SJSA1 (cell line): ENCODE measurements around the gene ATXN2. TPM values are rescaled to one million over a fixed set of nuclear protein-coding genes. Genes with fewer than 3 reads are reported as not detected.

Experiments used
- DNase-seq, 2 experiments: peaks; one replicate each; pipeline ENCODE4 v3.0.0-alpha.2; 2015 to 2020; ENCODE audit warnings: low spot score in 2 of 2, low read depth in 1 of 2
- H3K27ac ChIP-seq: fragments of 250-450 bp; sonication (Bioruptor Pico); 2 replicates; pipeline ENCODE4 v1.5.1; 2020; ENCODE audit warnings: mild to moderate bottlenecking, moderate library complexity
- H3K27me3 ChIP-seq: fragments of 250-450 bp; sonication (Bioruptor Pico); replicated peaks from 2 replicates; pipeline ENCODE4 v1.5.1; 2020; ENCODE audit warnings: mild to moderate bottlenecking, moderate library complexity
- H3K36me3 ChIP-seq: fragments of 250-450 bp; sonication (Bioruptor Pico); 2 replicates; pipeline ENCODE4 v1.5.1; 2020; ENCODE audit warnings: mild to moderate bottlenecking
- H3K4me1 ChIP-seq: fragments of 250-450 bp; sonication (Bioruptor Pico); replicated peaks from 2 replicates; pipeline ENCODE4 v1.6.1; 2021; ENCODE audit warnings: mild to moderate bottlenecking
- H3K4me3 ChIP-seq: fragments of 250-450 bp; sonication (Bioruptor Pico); 2 replicates; pipeline ENCODE4 v1.5.1; 2020; ENCODE audit warnings: mild to moderate bottlenecking
- H3K9me3 ChIP-seq: fragments of 250-450 bp; sonication (Bioruptor Pico); replicated peaks from 2 replicates; pipeline ENCODE4 v1.5.1; 2020; ENCODE audit warnings: mild to moderate bottlenecking
- total RNA-seq: library from RNA; depleted of rRNA; stranded (reverse); fragments of >200 nt; shearing (Covaris generic); gene quantifications from 2 replicates; pipeline ENCODE4 v1.2.3, GENCODE V29; 2014

ATXN2 gene
- total RNA-seq, 1 experiment from 2014 or later: 13.6 TPM

- Histone ChIP-seq H3K36me3 (peaks cover 52% of the 10 kb centered on the region), H3K27me3 (no peaks in the 10 kb centered on the region)
Measured at GRCh38 chr12:111420494-111420893, 178.6 kb downstream of the ATXN2 start.

GRCh38 chr12:111419784-111420183 lies 179.3 kb downstream of the ATXN2 start:
- no peaks in the 10 kb centered on the region for H3K27me3 ChIP-seq
- no peak overlapping the region for H3K4me3 ChIP-seq
- peaks cover 4% of the 10 kb centered on the region for H3K4me1 ChIP-seq
- H3K27ac ChIP-seq: no peak overlapping the region
- H3K9me3 ChIP-seq: no peaks in the 10 kb centered on the region
- H3K36me3 ChIP-seq: peaks cover 48% of the 10 kb centered on the region
- DNase-seq: no peak

More at GRCh38 chr12:111420494-111420893, 178.6 kb downstream of the ATXN2 start:
- H3K4me1 ChIP-seq: peaks cover 11% of the 10 kb centered on the region
- no peak overlapping the region for H3K4me3 ChIP-seq
- no peak overlapping the region for H3K27ac ChIP-seq
- DNase-seq: no peak
- H3K9me3 ChIP-seq: no peaks in the 10 kb centered on the region

GRCh38 chr12:111418594-111418880 lies 180.6 kb downstream of the ATXN2 start:
- Histone ChIP-seq H3K36me3 (peaks cover 46% of the 10 kb centered on the region), H3K9me3 (no peaks in the 10 kb centered on the region), H3K4me3 (no peak overlapping the region), H3K27me3 (no peaks in the 10 kb centered on the region), H3K4me1 (peaks cover 12% of the 10 kb centered on the region), H3K27ac (no peak overlapping the region)
- no peak for DNase-seq

DNA sequence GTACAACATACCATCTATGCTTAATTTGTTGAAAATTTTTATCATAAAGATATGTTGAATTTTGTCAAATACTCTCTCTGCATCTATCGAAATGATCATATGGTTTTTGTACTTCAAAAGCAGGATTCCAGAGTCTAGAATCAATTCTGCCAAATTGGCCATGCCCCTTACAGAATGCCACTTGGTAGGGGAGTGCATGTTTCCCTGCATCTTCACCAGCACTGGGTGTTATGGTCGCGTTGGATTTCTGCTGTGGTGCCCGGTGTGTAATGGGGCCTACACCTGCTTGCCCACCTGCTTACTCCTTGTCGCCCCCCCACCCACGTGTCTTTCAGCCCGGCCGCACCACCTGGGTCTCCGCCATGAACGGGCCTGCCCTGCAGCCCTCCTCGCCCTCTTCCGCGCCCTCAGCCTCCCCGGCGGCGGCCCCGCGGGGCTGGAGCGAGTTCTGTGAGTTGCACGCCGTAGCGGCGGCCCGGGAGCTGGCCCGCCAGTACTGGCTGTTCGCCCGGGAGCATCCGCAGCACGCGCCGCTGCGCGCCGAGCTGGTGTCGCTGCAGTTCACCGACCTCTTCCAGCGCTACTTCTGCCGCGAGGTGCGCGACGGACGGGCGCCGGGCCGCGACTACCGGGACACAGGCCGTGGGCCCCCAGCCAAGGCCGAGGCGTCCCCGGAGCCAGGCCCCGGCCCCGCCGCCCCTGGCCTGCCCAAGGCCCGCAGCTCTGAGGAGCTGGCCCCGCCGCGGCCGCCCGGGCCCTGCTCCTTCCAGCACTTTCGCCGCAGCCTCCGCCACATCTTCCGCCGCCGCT lies 181.1 kb downstream of the ATXN2 start:
- DNase-seq: no peak
- H3K27ac ChIP-seq: no peak overlapping the region
- H3K27me3 ChIP-seq: no peaks in the 10 kb centered on the region
- H3K36me3 ChIP-seq: peaks cover 46% of the 10 kb centered on the region
- H3K4me1 ChIP-seq: peaks cover 18% of the 10 kb centered on the region
- H3K9me3 ChIP-seq: no peaks in the 10 kb centered on the region
- no peak overlapping the region for H3K4me3 ChIP-seq

DNA sequence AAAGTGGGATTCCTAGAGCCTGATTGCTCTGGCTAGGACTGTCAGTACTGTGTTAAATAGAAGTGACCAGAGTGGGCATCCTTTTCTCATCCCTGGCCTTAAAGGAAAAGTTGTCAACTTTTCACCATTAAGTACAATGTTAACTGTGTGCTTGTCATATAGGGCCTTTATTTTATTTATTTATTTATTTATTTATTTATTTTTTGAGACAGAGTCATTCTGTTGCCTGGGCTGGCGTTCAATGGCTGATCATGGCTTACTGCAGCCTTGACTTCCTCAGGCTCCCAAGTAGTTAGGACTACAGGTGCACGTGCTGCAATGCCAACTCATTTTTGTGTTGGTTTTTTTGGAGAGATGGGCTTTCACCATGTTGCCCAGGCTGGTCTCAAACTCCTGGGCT lies 181.8 kb downstream of the ATXN2 start:
- H3K4me3 ChIP-seq: no peak overlapping the region
- H3K9me3 ChIP-seq: no peaks in the 10 kb centered on the region
- H3K27me3 ChIP-seq: no peaks in the 10 kb centered on the region
- no peak overlapping the region for H3K27ac ChIP-seq
- peaks cover 46% of the 10 kb centered on the region for H3K36me3 ChIP-seq
- DNase-seq: no peak
- H3K4me1 ChIP-seq: peaks cover 25% of the 10 kb centered on the region

DNA sequence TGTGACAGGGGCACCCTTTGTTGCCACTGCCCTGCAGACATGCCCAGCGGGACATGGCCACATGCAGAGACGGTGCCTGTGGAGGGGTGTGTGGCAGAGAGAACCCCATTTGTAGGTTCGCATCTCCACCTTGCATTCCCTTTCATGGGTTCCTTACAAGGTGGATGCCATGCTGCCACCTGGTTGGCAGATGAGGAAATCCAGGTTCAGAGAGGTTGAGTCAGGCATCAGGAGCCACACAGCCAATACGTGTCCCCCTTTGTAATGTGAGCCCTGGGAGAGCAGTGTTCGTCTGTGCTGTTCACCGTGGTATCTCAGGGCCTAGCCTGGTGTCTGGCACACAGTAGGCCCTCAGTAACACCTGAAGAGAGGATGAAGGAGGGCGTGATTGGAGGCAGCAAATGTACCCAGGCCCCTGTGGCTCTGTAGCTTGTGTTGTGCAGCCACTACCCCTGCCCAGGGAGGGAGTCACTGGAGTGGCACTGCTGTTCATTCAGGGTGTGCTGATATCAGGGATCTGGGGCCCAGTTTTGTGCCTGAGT lies 184.3 kb downstream of the ATXN2 start:
- peaks cover 37% of the 10 kb centered on the region for H3K36me3 ChIP-seq
- no peaks in the 10 kb centered on the region for H3K27me3 ChIP-seq
- DNase-seq: no peak
- H3K27ac ChIP-seq: no peak overlapping the region
- no peak overlapping the region for H3K4me3 ChIP-seq
- H3K9me3 ChIP-seq: no peaks in the 10 kb centered on the region
- peaks cover 50% of the 10 kb centered on the region for H3K4me1 ChIP-seq

DNA sequence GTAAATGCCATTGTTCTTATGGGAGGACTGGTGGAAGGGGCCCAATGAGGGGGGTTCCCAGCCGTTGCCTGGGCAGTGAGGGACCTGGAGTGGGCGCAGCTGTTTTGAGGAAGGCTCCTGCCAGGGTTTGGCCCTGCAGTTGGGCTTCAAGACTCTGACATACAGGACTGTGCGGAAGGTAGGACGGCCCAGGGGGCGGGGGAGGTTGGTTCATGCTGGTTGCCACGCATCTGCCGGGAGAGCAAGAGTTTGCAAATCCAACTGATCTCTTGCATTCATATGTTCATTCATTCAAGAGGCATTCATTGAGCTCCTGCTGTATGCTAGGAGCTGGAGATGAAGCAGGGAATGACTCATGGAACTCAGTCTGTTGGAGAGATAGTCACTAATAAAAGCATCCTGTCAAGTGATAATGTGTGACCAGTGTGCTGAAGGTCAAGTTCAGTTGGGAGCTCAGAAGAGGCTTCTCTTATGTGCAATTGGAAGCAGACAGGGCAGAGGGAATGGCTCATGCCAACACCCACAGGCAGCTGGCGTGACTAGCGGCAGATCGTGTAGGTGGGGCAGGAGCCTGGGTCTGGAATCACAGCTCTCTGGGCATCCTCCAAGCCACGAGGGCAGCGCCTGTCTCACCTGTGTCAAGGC lies 185.6 kb downstream of the ATXN2 start:
- H3K36me3 ChIP-seq: peaks cover 38% of the 10 kb centered on the region
- no peaks in the 10 kb centered on the region for H3K27me3 ChIP-seq
- peak overlapping the region; percentile 34 for H3K27ac ChIP-seq
- DNase-seq: no peak
- H3K9me3 ChIP-seq: no peaks in the 10 kb centered on the region
- H3K4me1 ChIP-seq: peaks cover 62% of the 10 kb centered on the region
- H3K4me3 ChIP-seq: no peak overlapping the region

DNA sequence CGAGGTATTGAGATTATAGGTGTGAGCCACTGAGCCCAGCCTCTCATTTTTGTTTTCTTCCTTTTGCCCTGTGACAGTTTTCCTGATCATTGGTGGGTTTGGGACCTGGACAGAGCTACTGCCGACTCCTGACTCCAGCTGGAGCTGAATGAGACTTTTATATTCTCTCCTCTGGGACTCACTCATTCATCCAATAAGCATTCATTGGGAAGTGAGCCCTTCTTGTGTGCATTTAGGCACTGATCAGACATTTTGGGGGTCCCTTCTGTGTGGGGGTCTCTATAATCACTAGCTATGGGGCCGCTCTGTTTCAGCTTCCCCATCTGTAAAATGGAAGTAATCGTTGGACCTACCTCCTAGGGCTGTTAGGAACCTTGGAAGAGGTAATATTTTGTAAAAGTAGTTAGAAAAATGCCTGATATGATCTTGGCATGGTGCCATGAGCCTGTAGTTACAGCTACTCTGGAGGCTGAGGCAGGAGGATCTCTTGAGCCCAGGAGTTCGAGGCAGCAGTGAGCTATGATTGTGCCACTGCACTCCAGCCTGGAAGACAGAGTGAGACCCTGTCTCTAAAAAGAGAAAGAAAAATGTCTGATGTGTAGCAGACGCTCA lies 186.2 kb downstream of the ATXN2 start:
- DNase-seq: no peak
- H3K9me3 ChIP-seq: no peaks in the 10 kb centered on the region
- no peak overlapping the region for H3K4me3 ChIP-seq
- no peaks in the 10 kb centered on the region for H3K27me3 ChIP-seq
- no peak overlapping the region; the same call in 1 of the 2 replicates for H3K27ac ChIP-seq
- peaks cover 68% of the 10 kb centered on the region for H3K4me1 ChIP-seq
- peaks cover 40% of the 10 kb centered on the region for H3K36me3 ChIP-seq

GRCh38 chr12:111412007-111412829 lies 186.9 kb downstream of the ATXN2 start:
- Histone ChIP-seq H3K27ac (peak overlapping the region; percentile 27), H3K36me3 (peaks cover 37% of the 10 kb centered on the region), H3K4me1 (peaks cover 76% of the 10 kb centered on the region), H3K27me3 (no peaks in the 10 kb centered on the region), H3K9me3 (no peaks in the 10 kb centered on the region), H3K4me3 (no peak overlapping the region)
- no peak for DNase-seq

DNA sequence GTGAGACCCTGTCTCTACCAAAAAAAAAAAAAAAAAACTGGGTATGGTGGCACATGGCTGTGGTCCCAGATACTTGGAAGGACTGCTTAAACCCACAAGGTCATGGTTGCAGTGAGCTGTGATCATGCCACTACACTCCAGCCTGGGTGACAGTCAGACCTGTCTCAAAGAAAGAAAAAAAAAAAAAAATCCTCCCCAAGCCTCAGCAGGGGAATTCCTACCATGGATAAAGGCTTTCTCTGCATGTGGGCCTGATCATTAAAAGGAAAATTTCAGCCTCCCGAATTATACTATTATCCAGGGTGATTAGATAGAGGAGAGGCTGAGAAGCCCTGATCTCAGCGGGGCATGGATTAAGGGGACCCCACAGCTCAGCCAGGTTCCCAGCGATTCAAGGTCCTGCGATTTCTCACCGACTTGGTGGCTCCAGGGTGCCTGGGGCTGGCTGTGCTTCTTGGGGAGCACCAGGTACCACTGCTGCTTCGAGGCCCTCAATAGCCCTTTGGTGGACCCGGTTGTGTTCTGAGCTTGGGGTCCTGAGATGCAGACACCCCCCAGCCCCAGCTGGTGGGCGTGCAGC lies 187.8 kb downstream of the ATXN2 start:
- Histone ChIP-seq H3K9me3 (no peaks in the 10 kb centered on the region), H3K4me1 (peaks cover 82% of the 10 kb centered on the region), H3K27me3 (no peaks in the 10 kb centered on the region), H3K36me3 (peaks cover 35% of the 10 kb centered on the region), H3K4me3 (no peak overlapping the region), H3K27ac (peak overlapping the region; percentile 77; the same call in 1 of the 2 replicates)
- no peak for DNase-seq

GRCh38 chr12:111410431-111411184 lies 188.5 kb downstream of the ATXN2 start:
- no peak for DNase-seq

DNA sequence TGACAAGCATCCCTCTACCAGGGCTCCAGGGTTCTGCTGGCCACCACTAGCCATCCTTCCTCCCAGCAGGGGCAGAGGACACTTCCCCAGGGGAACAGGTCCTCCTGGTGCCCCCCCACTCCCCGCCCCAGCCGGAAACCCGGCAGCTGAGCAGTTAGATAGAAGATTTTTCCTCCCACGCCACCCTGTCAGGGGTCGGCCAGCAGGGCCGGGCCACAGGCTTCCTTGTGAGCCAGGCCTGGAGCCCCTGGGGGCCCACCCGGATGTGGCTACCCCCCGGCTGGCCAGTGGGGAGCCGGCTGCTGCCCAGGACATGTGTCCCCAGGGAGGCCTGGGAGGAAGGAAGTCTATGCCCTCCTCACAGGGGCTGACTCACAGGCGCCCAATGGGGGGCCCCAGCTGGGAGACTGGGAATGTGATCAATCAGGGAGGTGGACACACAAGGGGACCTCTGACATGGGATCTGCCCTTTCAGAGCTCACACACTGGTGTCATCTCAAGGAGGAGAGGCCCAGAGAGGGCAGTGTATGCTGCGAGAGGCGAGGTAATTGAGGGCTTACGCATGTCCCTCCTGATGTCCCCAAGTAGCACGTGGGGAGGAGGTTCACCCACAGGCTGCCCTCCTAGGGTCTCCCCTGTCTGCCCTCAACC lies 189.2 kb downstream of the ATXN2 start:
- H3K27ac ChIP-seq: peak overlapping the region; percentile 77
- peaks cover 38% of the 10 kb centered on the region for H3K36me3 ChIP-seq
- peak overlapping the region; percentile 9 for H3K4me3 ChIP-seq
- DNase-seq: peak; percentile 84 to 90
- no peaks in the 10 kb centered on the region for H3K9me3 ChIP-seq
- peaks cover 86% of the 10 kb centered on the region for H3K4me1 ChIP-seq
- H3K27me3 ChIP-seq: no peaks in the 10 kb centered on the region

More at GRCh38 chr12:111410431-111411184, 188.5 kb downstream of the ATXN2 start:
- H3K4me3 ChIP-seq: no peak overlapping the region
- peak overlapping the region; percentile 77 for H3K27ac ChIP-seq
- H3K36me3 ChIP-seq: peaks cover 38% of the 10 kb centered on the region
- H3K27me3 ChIP-seq: no peaks in the 10 kb centered on the region
- H3K4me1 ChIP-seq: peaks cover 82% of the 10 kb centered on the region
- H3K9me3 ChIP-seq: no peaks in the 10 kb centered on the region
